ENCODE results near the gene TFF2. TPM values are rescaled to one million over a fixed set of nuclear protein-coding genes. Genes with fewer than 3 reads are reported as not detected.

The TFF2 gene
- total and polyA plus RNA-seq, 2 of the 4 experiments (the other 2 are of a cell fraction), result not detected

GRCh38 chr21:42369821-42370220 is 19.0 kb upstream of the TFF2 start:
- no peaks in the 10 kb centered on the region for H4K20me1 ChIP-seq (ENCODE audit: insufficient read depth, low read length)
- dilution Hi-C loops (cut with HindIII; ENCODE audit: low sequenced_read_pairs, unreplicated experiment) (no loop called here), in situ Hi-C loops (cut with MboI; ENCODE audit: low sequenced_read_pairs) (no loop called here)

More at GRCh38 chr21:42369821-42370220, 19.0 kb upstream of the TFF2 start:
- Histone ChIP-seq H3K4ac (ENCODE audit: low read depth, low read length) (no peak overlapping the region), H3K9me1 (ENCODE audit: insufficient read depth, low read length) (no peaks in the 10 kb centered on the region), H3K56ac (ENCODE audit: extremely low read depth, insufficient read depth, low read length) (no peak overlapping the region), H3K4me2 (ENCODE audit: low read depth, low read length) (no peak overlapping the region), H2BK20ac (ENCODE audit: low read depth, low read length) (no peak overlapping the region), H3K4me3 (ENCODE audit: insufficient read depth, low read depth, low read length) (no peak overlapping the region), H3K36me3 (ENCODE audit: control insufficient read depth, insufficient read depth, low read length) (no peaks in the 10 kb centered on the region), H2AK5ac (ENCODE audit: low read depth, low read length) (no peak overlapping the region), H2BK15ac (ENCODE audit: low read depth, low read length) (no peak overlapping the region), H2AFZ (replicated peaks; ENCODE audit: low read length, poor library complexity) (no peak overlapping the region), H2BK120ac (ENCODE audit: low read depth, low read length) (no peak overlapping the region), H4K91ac (ENCODE audit: insufficient read depth, low read depth, low read length) (no peak overlapping the region), H2BK5ac (ENCODE audit: low read depth, low read length, poor library complexity, severe bottlenecking) (no peak overlapping the region), H3K14ac (replicated peaks; ENCODE audit: low read depth, low read length) (no peak overlapping the region), H3K9me3 (ENCODE audit: control insufficient read depth, insufficient read depth, low read length) (no peaks in the 10 kb centered on the region), H3K4me1 (ENCODE audit: control insufficient read depth, insufficient read depth, low read length) (no peaks in the 10 kb centered on the region), H3K79me1 (ENCODE audit: low read depth in 1 of 2, low read length in 2 of 2) (no peaks in the 10 kb centered on the region), H3K27ac (ENCODE audit: insufficient read depth, low read length) (no peak overlapping the region), H3K23ac (ENCODE audit: low read depth, low read length) (no peak overlapping the region), H4K8ac (ENCODE audit: low read depth in 2 of 2, low read length in 2 of 2) (no peak overlapping the region), H3K27me3 (ENCODE audit: control insufficient read depth, insufficient read depth, low read length) (peaks cover 13% of the 10 kb centered on the region; the same call in 1 of the 2 replicates), H3K9ac (ENCODE audit: low read depth, low read length) (no peak overlapping the region), H3K18ac (ENCODE audit: low read depth, low read length) (no peak overlapping the region), H2AK9ac (replicated peaks; ENCODE audit: low read depth, low read length, poor library complexity) (no peak overlapping the region), H4K5ac (ENCODE audit: low read depth, low read length) (no peak overlapping the region)
- intact Hi-C loops (cut with micrococcal nuclease), result no loop called here
- POLR2A ChIA-PET (ENCODE audit: unreplicated experiment), result no interaction called here
- BruUV-seq (replicated peaks), result no TSS peak
- WGBS, 2 experiments (ENCODE audit: extremely low coverage in 2 of 2, insufficient read length in 1 of 2), result 75% methylated on average over 6 of the region's 16 CpGs; no CpG with 5 or more reads in 1 of the 2 experiments
- TF ChIP-seq BHLHE40 (IDR thresholded peaks at IDR 0.05; ENCODE audit: low read depth, low read length) (no peak), CHD1 (IDR thresholded peaks at IDR 0.05; ENCODE audit: low read depth, low read length) (no peak), ELK1 (IDR thresholded peaks at IDR 0.05; ENCODE audit: borderline replicate concordance, low read depth, low read length) (no peak), USF2 (IDR thresholded peaks at IDR 0.05; ENCODE audit: low read depth, low read length) (no peak), MXI1 (IDR thresholded peaks at IDR 0.05; ENCODE audit: borderline replicate concordance, low read depth, low read length) (no peak), FOS (IDR thresholded peaks at IDR 0.05; ENCODE audit: low read depth, low read length) (no peak), RAD21 (IDR thresholded peaks at IDR 0.05; ENCODE audit: low read length) (no peak), SMC3 (IDR thresholded peaks at IDR 0.05; ENCODE audit: low read depth, low read length) (no peak), MAFK (IDR thresholded peaks at IDR 0.05; ENCODE audit: low read depth, low read length) (no peak), CEBPB (IDR thresholded peaks at IDR 0.05; ENCODE audit: low read depth, low read length) (no peak), RFX5 (IDR thresholded peaks at IDR 0.05; ENCODE audit: low read depth, low read length) (no peak), POLR2A (IDR thresholded peaks at IDR 0.05; ENCODE audit: low read depth, low read length) (no peak), RCOR1 (IDR thresholded peaks at IDR 0.05; ENCODE audit: insufficient replicate concordance, low read length) (no peak), MAZ (IDR thresholded peaks at IDR 0.05; ENCODE audit: borderline replicate concordance, low read depth, low read length) (no peak), CTCF (conservative IDR thresholded peaks at IDR 0.05; ENCODE audit: low read depth, low read length) (no peak), NFE2L2 (IDR thresholded peaks at IDR 0.05; ENCODE audit: low read depth, low read length) (no peak)
- DNase-seq (no peak), ATAC-seq (ENCODE audit: low read depth) (no peak)
- CTCF ChIA-PET, result no interaction called here
